Keratinocyte (primary cell): Measurements from ENCODE around the gene LIN28A. TPM values are rescaled to one million over a fixed set of nuclear protein-coding genes. Genes with fewer than 3 reads are reported as not detected.

Source experiments
- DNase-seq: peaks from one replicate; pipeline ENCODE4 v3.0.0-alpha.2; 2011; ENCODE audit warnings: low read depth, missing footprints, low spot score
- FAIRE-seq: peaks from 2 replicates; lab custom pipeline; 2011; peaks lifted over from hg19 to GRCh38; lab: Jason Lieb, UNC
- H2AFZ ChIP-seq: 2 replicates; pipeline ENCODE4 v1.6.0; 2012; ENCODE audit warnings: low read length, control low read depth, inconsistent platforms; ENCODE audit not compliant: control insufficient read depth
- H3K27ac ChIP-seq: 2 replicates; pipeline ENCODE4 v1.5.1; 2011; ENCODE audit warnings: low read length; ENCODE audit not compliant: control insufficient read depth, insufficient read depth
- H3K27me3 ChIP-seq: 3 replicates; pipeline ENCODE4 v1.6.0; 2011; ENCODE audit warnings: low read length; ENCODE audit not compliant: control insufficient read depth, insufficient read depth; ENCODE audit errors: extremely low read depth
- H3K36me3 ChIP-seq, 2 experiments: 2 replicates in 1 of 2; 3 replicates in 1 of 2; pipeline ENCODE4 v1.5.1; 2011; ENCODE audit warnings: low read length in 2 of 2, mild to moderate bottlenecking in 1 of 2; ENCODE audit not compliant: control insufficient read depth in 2 of 2, insufficient read depth in 2 of 2; ENCODE audit errors: extremely low read depth in 1 of 2
- H3K4me1 ChIP-seq: 3 replicates; pipeline ENCODE4 v1.5.1; 2011; ENCODE audit warnings: low read length; ENCODE audit not compliant: control insufficient read depth, insufficient read depth; ENCODE audit errors: extremely low read depth
- H3K4me2 ChIP-seq: 3 replicates; pipeline ENCODE4 v1.6.0; 2011; ENCODE audit warnings: low read depth, low read length; ENCODE audit not compliant: control insufficient read depth, insufficient read depth; ENCODE audit errors: extremely low read depth
- H3K4me3 ChIP-seq, 3 experiments: fragments of 200-600 bp in 1 of 3; sonication (generic) in 1 of 3; 2 replicates in 2 of 3; 3 replicates in 1 of 3; pipeline ENCODE4 v1.5.1; 2011 to 2016; ENCODE audit warnings: low read length in 3 of 3, mild to moderate bottlenecking in 3 of 3, control low read depth in 2 of 3, inconsistent platforms in 1 of 3, low read depth in 1 of 3, mixed read lengths in 1 of 3, mixed run types in 1 of 3, moderate library complexity in 1 of 3; ENCODE audit not compliant: control insufficient read depth in 2 of 3, insufficient read depth in 2 of 3; ENCODE audit errors: extremely low read depth in 1 of 3
- H3K79me2 ChIP-seq: 2 replicates; pipeline ENCODE4 v1.6.0; 2012; ENCODE audit warnings: low read length; ENCODE audit not compliant: control insufficient read depth, insufficient read depth
- H3K9ac ChIP-seq: 3 replicates; pipeline ENCODE4 v1.6.0; 2011; ENCODE audit warnings: low read length; ENCODE audit not compliant: control insufficient read depth, insufficient read depth; ENCODE audit errors: extremely low read depth
- H3K9me1 ChIP-seq: 3 replicates; pipeline ENCODE4 v1.6.0; 2011; ENCODE audit warnings: low read length; ENCODE audit not compliant: control insufficient read depth, insufficient read depth; ENCODE audit errors: extremely low read depth
- H3K9me3 ChIP-seq: 2 replicates; pipeline ENCODE4 v1.5.1; 2012; ENCODE audit warnings: low read depth, low read length; ENCODE audit not compliant: control insufficient read depth
- H4K20me1 ChIP-seq: 3 replicates; pipeline ENCODE4 v1.6.0; 2011; ENCODE audit warnings: low read length; ENCODE audit not compliant: control insufficient read depth, insufficient read depth; ENCODE audit errors: extremely low read depth
- EZH2 ChIP-seq: IDR thresholded peaks from one replicate; pipeline ENCODE4 v1.6.1; 2012; ENCODE audit warnings: inconsistent platforms, mild to moderate bottlenecking, low read length, moderate library complexity
- dilution Hi-C: fragments of 300-500 bp; cut with MboI; formaldehyde crosslinking; loops from one replicate; pipeline ENCODE4 v1.7.0; 2020; ENCODE audit warnings: low sequenced_read_pairs; ENCODE audit not compliant: extremely low pct_ligation_motif_present
- polyA plus RNA-seq, 5 experiments: library from polyadenylated mRNA; depleted of rRNA in 3 of 5; stranded (reverse) in 3 of 5; stranded (forward) in 1 of 5; unstranded in 1 of 5; fragments of >200 nt; gene quantifications; 1 replicate in 1 of 5; 2 replicates in 3 of 5; 3 replicates in 1 of 5; pipeline versions ENCODE4 v1.2.1 to v1.2.3, GENCODE V29; 2011 to 2012; ENCODE audit warnings: missing spikeins in 2 of 5, low read depth in 1 of 5, low replicate concordance in 1 of 5
- TF ChIP-seq, protein P1 (sequence below), 3 experiments: IDR thresholded peaks in 1 of 3; conservative IDR thresholded peaks in 1 of 3; optimal IDR thresholded peaks in 1 of 3; 2 replicates in 2 of 3; 3 replicates in 1 of 3; pipeline versions ENCODE3 to v1.5.1; 2011; ENCODE audit warnings: low read length in 3 of 3, mild to moderate bottlenecking in 3 of 3, moderate library complexity in 2 of 3, control low read depth in 1 of 3, inconsistent platforms in 1 of 3; ENCODE audit not compliant: insufficient read depth in 2 of 3; ENCODE audit errors: extremely low read depth in 1 of 3

LIN28A gene
- polyA plus RNA-seq, 1 donor (not counting 4 experiments of a cell fraction or from before 2014, with no cell fraction given): not detected

DNA sequence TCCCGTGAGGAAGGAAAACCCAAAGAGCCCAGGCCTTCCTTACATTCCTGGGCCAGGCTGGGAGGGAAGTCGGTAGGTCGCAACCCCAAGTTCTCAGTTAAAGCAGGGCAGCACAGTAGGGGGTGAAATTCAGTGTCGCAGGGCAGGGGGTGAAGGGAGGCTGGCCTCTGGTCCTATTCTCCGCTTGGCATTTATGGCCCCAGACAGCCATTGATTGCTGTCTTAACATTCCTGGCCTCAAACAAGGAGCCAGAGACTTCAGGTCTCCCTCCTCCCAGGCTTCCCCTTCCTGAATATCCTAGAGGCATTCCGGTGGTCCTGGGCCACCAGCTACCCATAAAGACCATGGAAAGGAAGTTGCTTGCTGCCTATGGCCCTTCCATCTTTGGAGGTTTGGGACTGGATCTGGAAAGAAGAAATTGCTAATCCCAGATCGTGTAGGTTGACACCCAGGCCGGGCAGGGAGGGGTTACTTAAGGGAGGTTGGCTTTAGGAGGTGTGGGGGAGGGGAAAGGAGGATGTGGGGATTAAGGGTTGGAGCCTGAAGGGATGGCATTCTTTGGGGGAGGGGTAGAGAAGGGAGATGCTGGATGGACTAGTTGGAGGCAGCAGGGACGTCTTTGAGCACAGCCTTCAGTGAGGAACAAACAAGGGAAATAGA, 1.7 kb downstream of the LIN28A start:
- Histone ChIP-seq H3K27ac (no peak overlapping the region), H3K4me1 (peaks cover 2% of the 10 kb centered on the region), H3K36me3 (no peaks in the 10 kb centered on the region), H2AFZ (no peak overlapping the region), H3K9ac (no peak overlapping the region), H3K4me3 (no peak overlapping the region), H3K4me2 (no peak overlapping the region), H3K9me3 (no peaks in the 10 kb centered on the region), H3K79me2 (no peaks in the 10 kb centered on the region), H3K9me1 (no peaks in the 10 kb centered on the region), H3K27me3 (peaks cover 72% of the 10 kb centered on the region), H4K20me1 (peaks cover 6% of the 10 kb centered on the region)
- FAIRE-seq: no peak
- dilution Hi-C loops: no loop called here
- TF ChIP-seq, protein P1, sequence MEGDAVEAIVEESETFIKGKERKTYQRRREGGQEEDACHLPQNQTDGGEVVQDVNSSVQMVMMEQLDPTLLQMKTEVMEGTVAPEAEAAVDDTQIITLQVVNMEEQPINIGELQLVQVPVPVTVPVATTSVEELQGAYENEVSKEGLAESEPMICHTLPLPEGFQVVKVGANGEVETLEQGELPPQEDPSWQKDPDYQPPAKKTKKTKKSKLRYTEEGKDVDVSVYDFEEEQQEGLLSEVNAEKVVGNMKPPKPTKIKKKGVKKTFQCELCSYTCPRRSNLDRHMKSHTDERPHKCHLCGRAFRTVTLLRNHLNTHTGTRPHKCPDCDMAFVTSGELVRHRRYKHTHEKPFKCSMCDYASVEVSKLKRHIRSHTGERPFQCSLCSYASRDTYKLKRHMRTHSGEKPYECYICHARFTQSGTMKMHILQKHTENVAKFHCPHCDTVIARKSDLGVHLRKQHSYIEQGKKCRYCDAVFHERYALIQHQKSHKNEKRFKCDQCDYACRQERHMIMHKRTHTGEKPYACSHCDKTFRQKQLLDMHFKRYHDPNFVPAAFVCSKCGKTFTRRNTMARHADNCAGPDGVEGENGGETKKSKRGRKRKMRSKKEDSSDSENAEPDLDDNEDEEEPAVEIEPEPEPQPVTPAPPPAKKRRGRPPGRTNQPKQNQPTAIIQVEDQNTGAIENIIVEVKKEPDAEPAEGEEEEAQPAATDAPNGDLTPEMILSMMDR (optimal IDR thresholded peaks at IDR 0.05 in 1 of 3, IDR thresholded peaks at IDR 0.05 in 1 of 3, conservative IDR thresholded peaks at IDR 0.05 in 1 of 3; ENCODE audit: extremely low read depth in 1 of 3, insufficient read depth in 2 of 3, low read length in 3 of 3): no peak
- TF ChIP-seq EZH2: no peak
- DNase-seq: no peak

DNA sequence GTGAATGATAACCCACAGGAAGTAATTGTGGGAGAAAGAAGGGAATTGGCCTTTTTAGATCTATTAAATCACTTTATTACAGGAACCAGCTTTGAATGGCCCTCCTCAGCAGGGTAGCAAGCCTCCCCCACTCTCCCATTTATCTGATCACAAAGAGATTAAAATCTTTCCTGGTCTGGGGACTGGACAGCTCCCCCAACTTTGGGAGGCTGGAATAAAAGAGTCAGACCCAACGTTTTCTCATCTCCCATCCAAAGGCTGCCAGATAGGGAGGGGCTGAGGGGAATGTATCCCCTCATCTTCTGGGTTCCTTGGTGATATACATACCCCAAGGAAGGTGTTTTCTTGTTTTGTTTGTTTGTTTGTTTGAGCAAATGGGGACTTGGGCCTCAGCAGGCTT, 2.4 kb downstream of the LIN28A start:
- no peak for TF ChIP-seq EZH2
- TF ChIP-seq, protein P1 (optimal IDR thresholded peaks at IDR 0.05 in 1 of 3, IDR thresholded peaks at IDR 0.05 in 1 of 3, conservative IDR thresholded peaks at IDR 0.05 in 1 of 3; ENCODE audit: extremely low read depth in 1 of 3, insufficient read depth in 2 of 3, low read length in 3 of 3): no peak
- FAIRE-seq (no peak), DNase-seq (no peak)
- Histone ChIP-seq H3K4me2 (no peak overlapping the region), H3K9me1 (no peaks in the 10 kb centered on the region), H3K9ac (no peak overlapping the region), H3K4me1 (peaks cover 6% of the 10 kb centered on the region), H3K79me2 (no peaks in the 10 kb centered on the region), H3K36me3 (no peaks in the 10 kb centered on the region), H4K20me1 (peaks cover 6% of the 10 kb centered on the region), H3K4me3 (no peak overlapping the region), H3K27ac (no peak overlapping the region), H3K9me3 (no peaks in the 10 kb centered on the region), H2AFZ (no peak overlapping the region), H3K27me3 (peaks cover 72% of the 10 kb centered on the region)
- dilution Hi-C loops: no loop called here
